Liver (tissue), 3 donors: ENCODE data around the gene TNK2.

ENCODE experiments used
- CTCF ChIP-seq: fragments of 150-350 bp; IDR thresholded peaks from 2 replicates; pipeline ENCODE4 v1.5.1; 2017; ENCODE audit warnings: improper control_type of control experiment, low read depth, low read length; ENCODE audit not compliant: missing input control
- EGR1 ChIP-seq, 2 donors: IDR thresholded peaks; 2 replicates each; pipeline ENCODE4 v1.6.1; 2016 to 2018; ENCODE audit warnings: antibody characterized with exemption in 2 of 2, low read depth in 2 of 2
- TAF1 ChIP-seq: conservative IDR thresholded peaks from 2 replicates; pipeline ENCODE4 v1.6.1; 2016; ENCODE audit warnings: antibody characterized with exemption, mild to moderate bottlenecking
- TF ChIP-seq, protein P1 (sequence below): IDR thresholded peaks from 2 replicates; pipeline ENCODE4 v1.6.1; 2016; ENCODE audit warnings: antibody characterized with exemption, mild to moderate bottlenecking
- TF ChIP-seq, protein P2 (sequence below): IDR thresholded peaks from 2 replicates; pipeline ENCODE4 v1.6.1; 2016; ENCODE audit warnings: antibody characterized with exemption
- donor health status: healthy.
- donor health status: healthy.

GRCh38 chr3:195877767-195878423, 30.5 kb downstream of the TNK2 start:
- TF ChIP-seq CTCF: no peak
- TF ChIP-seq TAF1: no peak
- TF ChIP-seq EGR1 (IDR thresholded peaks at IDR 0.05; ENCODE audit: low read depth in 2 of 2): no peak
- TF ChIP-seq, protein P1, sequence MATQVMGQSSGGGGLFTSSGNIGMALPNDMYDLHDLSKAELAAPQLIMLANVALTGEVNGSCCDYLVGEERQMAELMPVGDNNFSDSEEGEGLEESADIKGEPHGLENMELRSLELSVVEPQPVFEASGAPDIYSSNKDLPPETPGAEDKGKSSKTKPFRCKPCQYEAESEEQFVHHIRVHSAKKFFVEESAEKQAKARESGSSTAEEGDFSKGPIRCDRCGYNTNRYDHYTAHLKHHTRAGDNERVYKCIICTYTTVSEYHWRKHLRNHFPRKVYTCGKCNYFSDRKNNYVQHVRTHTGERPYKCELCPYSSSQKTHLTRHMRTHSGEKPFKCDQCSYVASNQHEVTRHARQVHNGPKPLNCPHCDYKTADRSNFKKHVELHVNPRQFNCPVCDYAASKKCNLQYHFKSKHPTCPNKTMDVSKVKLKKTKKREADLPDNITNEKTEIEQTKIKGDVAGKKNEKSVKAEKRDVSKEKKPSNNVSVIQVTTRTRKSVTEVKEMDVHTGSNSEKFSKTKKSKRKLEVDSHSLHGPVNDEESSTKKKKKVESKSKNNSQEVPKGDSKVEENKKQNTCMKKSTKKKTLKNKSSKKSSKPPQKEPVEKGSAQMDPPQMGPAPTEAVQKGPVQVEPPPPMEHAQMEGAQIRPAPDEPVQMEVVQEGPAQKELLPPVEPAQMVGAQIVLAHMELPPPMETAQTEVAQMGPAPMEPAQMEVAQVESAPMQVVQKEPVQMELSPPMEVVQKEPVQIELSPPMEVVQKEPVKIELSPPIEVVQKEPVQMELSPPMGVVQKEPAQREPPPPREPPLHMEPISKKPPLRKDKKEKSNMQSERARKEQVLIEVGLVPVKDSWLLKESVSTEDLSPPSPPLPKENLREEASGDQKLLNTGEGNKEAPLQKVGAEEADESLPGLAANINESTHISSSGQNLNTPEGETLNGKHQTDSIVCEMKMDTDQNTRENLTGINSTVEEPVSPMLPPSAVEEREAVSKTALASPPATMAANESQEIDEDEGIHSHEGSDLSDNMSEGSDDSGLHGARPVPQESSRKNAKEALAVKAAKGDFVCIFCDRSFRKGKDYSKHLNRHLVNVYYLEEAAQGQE: no peak
- TF ChIP-seq, protein P2, sequence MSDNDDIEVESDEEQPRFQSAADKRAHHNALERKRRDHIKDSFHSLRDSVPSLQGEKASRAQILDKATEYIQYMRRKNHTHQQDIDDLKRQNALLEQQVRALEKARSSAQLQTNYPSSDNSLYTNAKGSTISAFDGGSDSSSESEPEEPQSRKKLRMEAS: no peak
